Measurements from ENCODE around the gene TMEM62.
"Not testable (repeated sequence)": the region's sequence is repeated elsewhere in the genome, so short reads cannot be mapped to it uniquely, and the experiment has no call there.

TMEM62 gene

GRCh38 chr15:43189296-43189695, 55.9 kb downstream of the TMEM62 start:
- Histone ChIP-seq H3K4me1 (ENCODE audit: insufficient read depth, poor library complexity, severe bottlenecking) (no peaks in the 10 kb centered on the region), H3K9me3 (ENCODE audit: severe bottlenecking) (no peaks in the 10 kb centered on the region), H3K36me3 (ENCODE audit: low read depth) (peaks cover 45% of the 10 kb centered on the region), H3K27me3 (ENCODE audit: insufficient read depth, poor library complexity, severe bottlenecking) (no peaks in the 10 kb centered on the region), H3K27ac (ENCODE audit: poor library complexity, severe bottlenecking) (no peak overlapping the region), H3K4me3 (ENCODE audit: severe bottlenecking) (no peak overlapping the region)
- TF ChIP-seq CTCF (IDR thresholded peaks at IDR 0.05; ENCODE audit: poor library complexity, severe bottlenecking) = no peak
- DNase-seq (ENCODE audit: low spot score) (no peak), ATAC-seq (ENCODE audit: low read depth) (no peak)

GRCh38 chr15:43190178-43190577, 56.8 kb downstream of the TMEM62 start:
- no peak for ATAC-seq (ENCODE audit: low read depth)
- H3K27ac ChIP-seq (ENCODE audit: poor library complexity, severe bottlenecking) = no peak overlapping the region
- H3K36me3 ChIP-seq (ENCODE audit: low read depth) = peaks cover 54% of the 10 kb centered on the region
- no peak for TF ChIP-seq CTCF (IDR thresholded peaks at IDR 0.05; ENCODE audit: poor library complexity, severe bottlenecking)
- no peaks in the 10 kb centered on the region for H3K9me3 ChIP-seq (ENCODE audit: severe bottlenecking)
- H3K4me3 ChIP-seq (ENCODE audit: severe bottlenecking) = no peak overlapping the region
- no peak for DNase-seq (ENCODE audit: low spot score)
- H3K27me3 ChIP-seq (ENCODE audit: insufficient read depth, poor library complexity, severe bottlenecking) = no peaks in the 10 kb centered on the region
- no peaks in the 10 kb centered on the region for H3K4me1 ChIP-seq (ENCODE audit: insufficient read depth, poor library complexity, severe bottlenecking)

- no peak for TF ChIP-seq CTCF (IDR thresholded peaks at IDR 0.05; ENCODE audit: poor library complexity, severe bottlenecking)
- Histone ChIP-seq H3K27me3 (ENCODE audit: insufficient read depth, poor library complexity, severe bottlenecking) (no peaks in the 10 kb centered on the region), H3K4me3 (ENCODE audit: severe bottlenecking) (no peak overlapping the region), H3K9me3 (ENCODE audit: severe bottlenecking) (no peaks in the 10 kb centered on the region), H3K4me1 (ENCODE audit: insufficient read depth, poor library complexity, severe bottlenecking) (no peaks in the 10 kb centered on the region), H3K27ac (ENCODE audit: poor library complexity, severe bottlenecking) (no peak overlapping the region), H3K36me3 (ENCODE audit: low read depth) (peaks cover 62% of the 10 kb centered on the region)
- ATAC-seq (ENCODE audit: low read depth) (no peak), DNase-seq (ENCODE audit: low spot score) (no peak)
These were observed 60.3 kb downstream of the TMEM62 start for GRCh38 chr15:43193710-43194109.

- Histone ChIP-seq H3K27me3 (ENCODE audit: insufficient read depth, poor library complexity, severe bottlenecking) (no peaks in the 10 kb centered on the region), H3K4me1 (ENCODE audit: insufficient read depth, poor library complexity, severe bottlenecking) (no peaks in the 10 kb centered on the region), H3K9me3 (ENCODE audit: severe bottlenecking) (no peaks in the 10 kb centered on the region), H3K36me3 (ENCODE audit: low read depth) (peaks cover 55% of the 10 kb centered on the region), H3K4me3 (ENCODE audit: severe bottlenecking) (no peak overlapping the region), H3K27ac (ENCODE audit: poor library complexity, severe bottlenecking) (no peak overlapping the region)
- ATAC-seq (ENCODE audit: low read depth) (no peak), DNase-seq (ENCODE audit: low spot score) (no peak)
- TF ChIP-seq CTCF (IDR thresholded peaks at IDR 0.05; ENCODE audit: poor library complexity, severe bottlenecking) = no peak
These were observed 61.4 kb downstream of the TMEM62 start for GRCh38 chr15:43194795-43195194.

- Histone ChIP-seq H3K4me3 (ENCODE audit: severe bottlenecking) (no peak overlapping the region), H3K4me1 (ENCODE audit: insufficient read depth, poor library complexity, severe bottlenecking) (no peaks in the 10 kb centered on the region), H3K27me3 (ENCODE audit: insufficient read depth, poor library complexity, severe bottlenecking) (no peaks in the 10 kb centered on the region), H3K27ac (ENCODE audit: poor library complexity, severe bottlenecking) (no peak overlapping the region), H3K9me3 (ENCODE audit: severe bottlenecking) (no peaks in the 10 kb centered on the region), H3K36me3 (ENCODE audit: low read depth) (peaks cover 36% of the 10 kb centered on the region)
- ATAC-seq (ENCODE audit: low read depth) (no peak), DNase-seq (ENCODE audit: low spot score) (no peak)
- no peak for TF ChIP-seq CTCF (IDR thresholded peaks at IDR 0.05; ENCODE audit: poor library complexity, severe bottlenecking)
These were observed 63.6 kb downstream of the TMEM62 start for GRCh38 chr15:43196760-43197548.

- DNase-seq (ENCODE audit: low spot score); ATAC-seq (ENCODE audit: low read depth); H3K27me3 ChIP-seq (ENCODE audit: insufficient read depth, poor library complexity, severe bottlenecking); H3K4me1 ChIP-seq (ENCODE audit: insufficient read depth, poor library complexity, severe bottlenecking); H3K27ac ChIP-seq (ENCODE audit: poor library complexity, severe bottlenecking); H3K9me3 ChIP-seq (ENCODE audit: severe bottlenecking); H3K4me3 ChIP-seq (ENCODE audit: severe bottlenecking): not testable (repeated sequence)
- peaks cover 27% of the 10 kb centered on the region for H3K36me3 ChIP-seq (ENCODE audit: low read depth)
These were observed 64.4 kb downstream of the TMEM62 start for GRCh38 chr15:43197773-43198172.

- not testable (repeated sequence) for ATAC-seq (ENCODE audit: low read depth); H3K4me1 ChIP-seq (ENCODE audit: insufficient read depth, poor library complexity, severe bottlenecking); H3K4me3 ChIP-seq (ENCODE audit: severe bottlenecking); H3K9me3 ChIP-seq (ENCODE audit: severe bottlenecking); DNase-seq (ENCODE audit: low spot score); H3K27me3 ChIP-seq (ENCODE audit: insufficient read depth, poor library complexity, severe bottlenecking); H3K27ac ChIP-seq (ENCODE audit: poor library complexity, severe bottlenecking)
- peaks cover 22% of the 10 kb centered on the region for H3K36me3 ChIP-seq (ENCODE audit: low read depth)
These were observed 65.2 kb downstream of the TMEM62 start for GRCh38 chr15:43198556-43198955.
